Caco-2 (cell line): ENCODE data around the gene STOML1. TPM values are rescaled to one million over a fixed set of nuclear protein-coding genes. Genes with fewer than 3 reads are reported as not detected.

Source experiments
- BruUV-seq: library from RNA; stranded (reverse); fragments of 400-500 nt; replicated peaks from 2 replicates; lab custom pipeline; 2021; lab: Mats Ljungman, UMichigan
- CTCF ChIA-PET: fragments of 300-600 bp; sonication (Branson Sonifier 250); formaldehyde crosslinking; loops from one replicate; lab custom pipeline; 2022; ENCODE audit warnings: antibody characterized with exemption; lab: Charles Lee
- POLR2A ChIA-PET: fragments of 300-600 bp; sonication (Branson Sonifier 250); formaldehyde crosslinking; loops from one replicate; lab custom pipeline; 2022; ENCODE audit warnings: antibody characterized with exemption; lab: Charles Lee
- DNase-seq, 2 experiments: peaks; one replicate each; pipeline versions ENCODE4 v3.0.0 to v3.0.0-alpha.2; 2020 to 2022
- H3K27me3 ChIP-seq: replicated peaks from 2 replicates; pipeline ENCODE4 v1.6.0; 2011; ENCODE audit warnings: low read length; ENCODE audit not compliant: control insufficient read depth, insufficient read depth
- H3K36me3 ChIP-seq: 2 replicates; pipeline ENCODE4 v1.5.1; 2011; ENCODE audit warnings: low read length; ENCODE audit not compliant: control insufficient read depth, insufficient read depth
- H3K4me1 ChIP-seq: fragments of 250-450 bp; sonication (Bioruptor Pico); 2 replicates; pipeline ENCODE4 v1.5.1; 2020; ENCODE audit warnings: mild to moderate bottlenecking
- H3K4me3 ChIP-seq: 2 replicates; pipeline ENCODE4 v1.5.1; 2011; ENCODE audit warnings: low read depth, mild to moderate bottlenecking, control low read depth, low read length
- H3K9me3 ChIP-seq: fragments of 250-450 bp; sonication (Bioruptor Pico); 2 replicates; pipeline ENCODE4 v1.5.1; 2020; ENCODE audit warnings: mild to moderate bottlenecking, moderate library complexity
- H3K27ac Mint-ChIP-seq: one replicate; pipeline ENCODE4 v1.8.0; 2022; ENCODE audit warnings: mixed read lengths; ENCODE audit not compliant: unreplicated experiment
- H3K27me3 Mint-ChIP-seq: one replicate; pipeline ENCODE4 v1.8.0; 2022; ENCODE audit warnings: mixed read lengths; ENCODE audit not compliant: insufficient read depth, unreplicated experiment
- H3K36me3 Mint-ChIP-seq: one replicate; pipeline ENCODE4 v1.8.0; 2022; ENCODE audit warnings: mild to moderate bottlenecking, mixed read lengths; ENCODE audit not compliant: insufficient read depth, unreplicated experiment
- H3K4me1 Mint-ChIP-seq: one replicate; pipeline ENCODE4 v1.8.0; 2022; ENCODE audit warnings: low read depth, mixed read lengths; ENCODE audit not compliant: unreplicated experiment
- H3K4me3 Mint-ChIP-seq: one replicate; pipeline ENCODE4 v1.8.0; 2022; ENCODE audit warnings: mild to moderate bottlenecking, moderate library complexity, mixed read lengths; ENCODE audit not compliant: unreplicated experiment
- H3K9me3 Mint-ChIP-seq: one replicate; pipeline ENCODE4 v1.8.0; 2022; ENCODE audit warnings: mixed read lengths; ENCODE audit not compliant: unreplicated experiment
- CTCF ChIP-seq, 2 experiments: fragments of 200-600 bp in 1 of 2; IDR thresholded peaks; 1 replicate in 1 of 2; 2 replicates in 1 of 2; pipeline versions ENCODE4 v1.5.1 to v1.8.0; 2011 to 2022; ENCODE audit warnings: antibody characterized with exemption in 1 of 2, control low read depth in 1 of 2, inconsistent platforms in 1 of 2, low read depth in 1 of 2, low read length in 1 of 2, mild to moderate bottlenecking in 1 of 2, moderate library complexity in 1 of 2; ENCODE audit not compliant: insufficient read depth in 1 of 2, severe bottlenecking in 1 of 2, unreplicated experiment in 1 of 2
- intact Hi-C: fragments of 100-400 bp; cut with micrococcal nuclease; formaldehyde crosslinking; loops from one replicate; pipeline ENCODE4 v1.10.0; 2022; ENCODE audit not compliant: unreplicated experiment
- total RNA-seq: library from RNA; stranded (reverse); gene quantifications from 2 replicates; pipeline ENCODE4 v1.2.3, GENCODE V29; 2022

STOML1 gene
- total RNA-seq, 1 experiment from 2014 or later = 7.6 TPM

GRCh38 chr15:73983211-73983727 is 8.8 kb downstream of the STOML1 start:
- BruUV-seq = no TSS peak
- Mint-ChIP-seq H3K27ac (no peak overlapping the region), H3K27me3 (peaks cover 3% of the 10 kb centered on the region), H3K4me3 (no peak overlapping the region), H3K4me1 (no peaks in the 10 kb centered on the region), H3K9me3 (no peaks in the 10 kb centered on the region), H3K36me3 (no peaks in the 10 kb centered on the region)
- CTCF ChIA-PET = interaction anchor here (0.7 to 1.0 kb wide), 3 partner anchors 11 to 55 kb away, joined by 3 to 4 read pairs (median 3); no protein-coding TSS in a partner anchor
- POLR2A ChIA-PET = no interaction called here
- H3K27me3 ChIP-seq = no peaks in the 10 kb centered on the region; the same call in 1 of the 2 replicates
- no peak for DNase-seq
- no peak overlapping the region for H3K4me3 ChIP-seq
- no peaks in the 10 kb centered on the region for H3K36me3 ChIP-seq
- intact Hi-C loops = no loop called here
- H3K4me1 ChIP-seq = no peaks in the 10 kb centered on the region
- no peak for TF ChIP-seq CTCF (IDR thresholded peaks at IDR 0.05; ENCODE audit: insufficient read depth in 1 of 2, low read depth in 1 of 2, low read length in 1 of 2, severe bottlenecking in 1 of 2, unreplicated experiment in 1 of 2)
- H3K9me3 ChIP-seq = no peaks in the 10 kb centered on the region

GRCh38 chr15:73982222-73982962 is 9.7 kb downstream of the STOML1 start:
- Mint-ChIP-seq H3K4me1 (no peaks in the 10 kb centered on the region), H3K36me3 (no peaks in the 10 kb centered on the region), H3K27me3 (peaks cover 7% of the 10 kb centered on the region), H3K9me3 (no peaks in the 10 kb centered on the region), H3K4me3 (no peak overlapping the region), H3K27ac (no peak overlapping the region)
- H3K9me3 ChIP-seq = no peaks in the 10 kb centered on the region
- H3K4me3 ChIP-seq = no peak overlapping the region
- H3K36me3 ChIP-seq = no peaks in the 10 kb centered on the region
- intact Hi-C loops = no loop called here
- ChIA-PET CTCF (interaction anchor here (0.7 to 1.0 kb wide), 3 partner anchors 9 to 28 kb away, joined by 3 read pairs; no protein-coding TSS in a partner anchor), POLR2A (no interaction called here)
- BruUV-seq = no TSS peak
- no peaks in the 10 kb centered on the region for H3K4me1 ChIP-seq
- no peak for TF ChIP-seq CTCF (IDR thresholded peaks at IDR 0.05; ENCODE audit: insufficient read depth in 1 of 2, low read depth in 1 of 2, low read length in 1 of 2, severe bottlenecking in 1 of 2, unreplicated experiment in 1 of 2)
- DNase-seq = no peak
- no peaks in the 10 kb centered on the region; the same call in 1 of the 2 replicates for H3K27me3 ChIP-seq

GRCh38 chr15:73981761-73982221 is 10.3 kb downstream of the STOML1 start:
- H3K4me1 Mint-ChIP-seq = no peaks in the 10 kb centered on the region

More at GRCh38 chr15:73981761-73982221, 10.3 kb downstream of the STOML1 start:
- no peak overlapping the region for H3K27ac Mint-ChIP-seq
- Histone ChIP-seq H3K27me3 (no peaks in the 10 kb centered on the region; the same call in 1 of the 2 replicates), H3K9me3 (no peaks in the 10 kb centered on the region), H3K4me3 (no peak overlapping the region), H3K4me1 (no peaks in the 10 kb centered on the region), H3K36me3 (no peaks in the 10 kb centered on the region)
- no TSS peak for BruUV-seq
- H3K27me3 Mint-ChIP-seq = peaks cover 7% of the 10 kb centered on the region
- DNase-seq = no peak
- no peak for TF ChIP-seq CTCF (IDR thresholded peaks at IDR 0.05; ENCODE audit: insufficient read depth in 1 of 2, low read depth in 1 of 2, low read length in 1 of 2, severe bottlenecking in 1 of 2, unreplicated experiment in 1 of 2)
- H3K9me3 Mint-ChIP-seq = no peaks in the 10 kb centered on the region
- ChIA-PET CTCF (interaction anchor here (1.0 kb wide), 1 partner anchor 9 kb away, joined by 3 read pairs; no protein-coding TSS in a partner anchor), POLR2A (no interaction called here)
- H3K36me3 Mint-ChIP-seq = no peaks in the 10 kb centered on the region
- no peak overlapping the region for H3K4me3 Mint-ChIP-seq
- intact Hi-C loops = no loop called here
